NB4 (cell line): ENCODE data around the gene LRMDA.

Source experiments
- CTCF ChIP-seq: IDR thresholded peaks from one replicate; pipeline ENCODE4 v1.5.1; 2012; ENCODE audit warnings: low read depth, low read length
- MAX ChIP-seq: IDR thresholded peaks from 2 replicates; pipeline ENCODE4 v1.6.1; 2011; ENCODE audit warnings: low read depth, low read length
- MYC ChIP-seq: IDR thresholded peaks from 2 replicates; pipeline ENCODE4 v1.6.1; 2011; ENCODE audit warnings: low read depth, low read length
- POLR2A ChIP-seq: IDR thresholded peaks from 2 replicates; pipeline ENCODE4 v1.6.1; 2011; ENCODE audit warnings: mild to moderate bottlenecking; ENCODE audit not compliant: insufficient read length; ENCODE audit errors: extremely low read depth

GRCh38 chr10:75588031-75588430 is 156.6 kb downstream of the LRMDA start:
- TF ChIP-seq CTCF (no peak), MAX (no peak), POLR2A (no peak), MYC (no peak)
